ENCODE results near the gene MBP.

DNA sequence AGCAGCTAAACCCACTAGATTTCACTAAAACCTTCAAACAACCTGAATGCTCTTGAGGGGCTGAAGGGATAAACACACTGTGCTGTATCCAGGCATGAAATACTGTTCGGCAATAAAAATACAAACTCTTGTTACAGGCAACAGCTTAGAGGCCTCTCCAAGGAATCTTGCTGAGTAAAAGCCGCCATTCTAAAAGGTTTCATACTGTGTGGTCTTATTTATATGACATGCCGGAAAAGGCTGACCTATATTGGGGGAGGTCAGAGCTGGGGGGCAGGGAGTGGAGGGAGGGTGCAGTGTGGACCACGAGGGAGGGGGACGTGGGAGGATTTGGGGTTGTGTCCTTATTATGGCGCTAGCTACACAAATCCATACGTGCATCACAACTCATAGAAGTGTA is 136.2 kb downstream of the MBP start:
- TF ChIP-seq ZNF83 (CRISPR knock-in tag; IDR thresholded peaks at IDR 0.05; ENCODE audit: borderline replicate concordance) (no peak), ZNF552 (CRISPR knock-in tag; IDR thresholded peaks at IDR 0.05; ENCODE audit: borderline replicate concordance) (no peak), PITX1 (CRISPR knock-in tag; IDR thresholded peaks at IDR 0.05) (no peak), ZSCAN29 (CRISPR knock-in tag; conservative IDR thresholded peaks at IDR 0.05) (no peak), PHF8 (CRISPR knock-in tag; IDR thresholded peaks at IDR 0.05) (no peak), NFE2L1 (CRISPR knock-in tag; IDR thresholded peaks at IDR 0.05; ENCODE audit: borderline replicate concordance) (no peak), KLF16 (CRISPR knock-in tag; IDR thresholded peaks at IDR 0.05) (no peak)
- TF ChIP-seq, protein P1, sequence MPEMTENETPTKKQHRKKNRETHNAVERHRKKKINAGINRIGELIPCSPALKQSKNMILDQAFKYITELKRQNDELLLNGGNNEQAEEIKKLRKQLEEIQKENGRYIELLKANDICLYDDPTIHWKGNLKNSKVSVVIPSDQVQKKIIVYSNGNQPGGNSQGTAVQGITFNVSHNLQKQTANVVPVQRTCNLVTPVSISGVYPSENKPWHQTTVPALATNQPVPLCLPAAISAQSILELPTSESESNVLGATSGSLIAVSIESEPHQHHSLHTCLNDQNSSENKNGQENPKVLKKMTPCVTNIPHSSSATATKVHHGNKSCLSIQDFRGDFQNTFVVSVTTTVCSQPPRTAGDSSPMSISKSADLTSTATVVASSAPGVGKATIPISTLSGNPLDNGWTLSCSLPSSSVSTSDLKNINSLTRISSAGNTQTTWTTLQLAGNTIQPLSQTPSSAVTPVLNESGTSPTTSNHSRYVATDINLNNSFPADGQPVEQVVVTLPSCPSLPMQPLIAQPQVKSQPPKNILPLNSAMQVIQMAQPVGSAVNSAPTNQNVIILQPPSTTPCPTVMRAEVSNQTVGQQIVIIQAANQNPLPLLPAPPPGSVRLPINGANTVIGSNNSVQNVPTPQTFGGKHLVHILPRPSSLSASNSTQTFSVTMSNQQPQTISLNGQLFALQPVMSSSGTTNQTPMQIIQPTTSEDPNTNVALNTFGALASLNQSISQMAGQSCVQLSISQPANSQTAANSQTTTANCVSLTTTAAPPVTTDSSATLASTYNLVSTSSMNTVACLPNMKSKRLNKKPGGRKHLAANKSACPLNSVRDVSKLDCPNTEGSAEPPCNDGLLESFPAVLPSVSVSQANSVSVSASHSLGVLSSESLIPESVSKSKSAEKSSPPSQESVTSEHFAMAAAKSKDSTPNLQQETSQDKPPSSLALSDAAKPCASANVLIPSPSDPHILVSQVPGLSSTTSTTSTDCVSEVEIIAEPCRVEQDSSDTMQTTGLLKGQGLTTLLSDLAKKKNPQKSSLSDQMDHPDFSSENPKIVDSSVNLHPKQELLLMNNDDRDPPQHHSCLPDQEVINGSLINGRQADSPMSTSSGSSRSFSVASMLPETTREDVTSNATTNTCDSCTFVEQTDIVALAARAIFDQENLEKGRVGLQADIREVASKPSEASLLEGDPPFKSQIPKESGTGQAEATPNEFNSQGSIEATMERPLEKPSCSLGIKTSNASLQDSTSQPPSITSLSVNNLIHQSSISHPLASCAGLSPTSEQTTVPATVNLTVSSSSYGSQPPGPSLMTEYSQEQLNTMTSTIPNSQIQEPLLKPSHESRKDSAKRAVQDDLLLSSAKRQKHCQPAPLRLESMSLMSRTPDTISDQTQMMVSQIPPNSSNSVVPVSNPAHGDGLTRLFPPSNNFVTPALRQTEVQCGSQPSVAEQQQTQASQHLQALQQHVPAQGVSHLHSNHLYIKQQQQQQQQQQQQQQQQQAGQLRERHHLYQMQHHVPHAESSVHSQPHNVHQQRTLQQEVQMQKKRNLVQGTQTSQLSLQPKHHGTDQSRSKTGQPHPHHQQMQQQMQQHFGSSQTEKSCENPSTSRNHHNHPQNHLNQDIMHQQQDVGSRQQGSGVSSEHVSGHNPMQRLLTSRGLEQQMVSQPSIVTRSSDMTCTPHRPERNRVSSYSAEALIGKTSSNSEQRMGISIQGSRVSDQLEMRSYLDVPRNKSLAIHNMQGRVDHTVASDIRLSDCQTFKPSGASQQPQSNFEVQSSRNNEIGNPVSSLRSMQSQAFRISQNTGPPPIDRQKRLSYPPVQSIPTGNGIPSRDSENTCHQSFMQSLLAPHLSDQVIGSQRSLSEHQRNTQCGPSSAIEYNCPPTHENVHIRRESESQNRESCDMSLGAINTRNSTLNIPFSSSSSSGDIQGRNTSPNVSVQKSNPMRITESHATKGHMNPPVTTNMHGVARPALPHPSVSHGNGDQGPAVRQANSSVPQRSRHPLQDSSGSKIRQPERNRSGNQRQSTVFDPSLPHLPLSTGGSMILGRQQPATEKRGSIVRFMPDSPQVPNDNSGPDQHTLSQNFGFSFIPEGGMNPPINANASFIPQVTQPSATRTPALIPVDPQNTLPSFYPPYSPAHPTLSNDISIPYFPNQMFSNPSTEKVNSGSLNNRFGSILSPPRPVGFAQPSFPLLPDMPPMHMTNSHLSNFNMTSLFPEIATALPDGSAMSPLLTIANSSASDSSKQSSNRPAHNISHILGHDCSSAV (CRISPR knock-in tag; IDR thresholded peaks at IDR 0.05; ENCODE audit: borderline replicate concordance), result no peak
- TF ChIP-seq, protein P2, sequence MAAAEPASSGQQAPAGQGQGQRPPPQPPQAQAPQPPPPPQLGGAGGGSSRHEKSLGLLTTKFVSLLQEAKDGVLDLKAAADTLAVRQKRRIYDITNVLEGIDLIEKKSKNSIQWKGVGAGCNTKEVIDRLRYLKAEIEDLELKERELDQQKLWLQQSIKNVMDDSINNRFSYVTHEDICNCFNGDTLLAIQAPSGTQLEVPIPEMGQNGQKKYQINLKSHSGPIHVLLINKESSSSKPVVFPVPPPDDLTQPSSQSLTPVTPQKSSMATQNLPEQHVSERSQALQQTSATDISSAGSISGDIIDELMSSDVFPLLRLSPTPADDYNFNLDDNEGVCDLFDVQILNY (CRISPR knock-in tag; conservative IDR thresholded peaks at IDR 0.05), result no peak
- TF ChIP-seq, protein P3, sequence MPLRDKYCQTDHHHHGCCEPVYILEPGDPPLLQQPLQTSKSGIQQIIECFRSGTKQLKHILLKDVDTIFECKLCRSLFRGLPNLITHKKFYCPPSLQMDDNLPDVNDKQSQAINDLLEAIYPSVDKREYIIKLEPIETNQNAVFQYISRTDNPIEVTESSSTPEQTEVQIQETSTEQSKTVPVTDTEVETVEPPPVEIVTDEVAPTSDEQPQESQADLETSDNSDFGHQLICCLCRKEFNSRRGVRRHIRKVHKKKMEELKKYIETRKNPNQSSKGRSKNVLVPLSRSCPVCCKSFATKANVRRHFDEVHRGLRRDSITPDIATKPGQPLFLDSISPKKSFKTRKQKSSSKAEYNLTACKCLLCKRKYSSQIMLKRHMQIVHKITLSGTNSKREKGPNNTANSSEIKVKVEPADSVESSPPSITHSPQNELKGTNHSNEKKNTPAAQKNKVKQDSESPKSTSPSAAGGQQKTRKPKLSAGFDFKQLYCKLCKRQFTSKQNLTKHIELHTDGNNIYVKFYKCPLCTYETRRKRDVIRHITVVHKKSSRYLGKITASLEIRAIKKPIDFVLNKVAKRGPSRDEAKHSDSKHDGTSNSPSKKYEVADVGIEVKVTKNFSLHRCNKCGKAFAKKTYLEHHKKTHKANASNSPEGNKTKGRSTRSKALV (CRISPR knock-in tag; IDR thresholded peaks at IDR 0.05), result no peak

All from HepG2 (cell line).